Head of caudate nucleus (tissue), 42 donors: ENCODE data around the gene CCSER1.
"Not testable (repeated sequence)": the region's sequence is repeated elsewhere in the genome, so short reads cannot be mapped to it uniquely, and the experiment has no call there.

Experiments
- DNase-seq, 42 donors: peaks; one replicate each; pipeline versions ENCODE4 v3.0.0 to v3.0.0-alpha.2; 2020 to 2021; ENCODE audit warnings: mixed read lengths in 7 of 42
- intact Hi-C: fragments of 100-400 bp; cut with DNase I; formaldehyde crosslinking; loops from one replicate; pipeline ENCODE4 v1.15.0; 2022

The CCSER1 gene

DNA sequence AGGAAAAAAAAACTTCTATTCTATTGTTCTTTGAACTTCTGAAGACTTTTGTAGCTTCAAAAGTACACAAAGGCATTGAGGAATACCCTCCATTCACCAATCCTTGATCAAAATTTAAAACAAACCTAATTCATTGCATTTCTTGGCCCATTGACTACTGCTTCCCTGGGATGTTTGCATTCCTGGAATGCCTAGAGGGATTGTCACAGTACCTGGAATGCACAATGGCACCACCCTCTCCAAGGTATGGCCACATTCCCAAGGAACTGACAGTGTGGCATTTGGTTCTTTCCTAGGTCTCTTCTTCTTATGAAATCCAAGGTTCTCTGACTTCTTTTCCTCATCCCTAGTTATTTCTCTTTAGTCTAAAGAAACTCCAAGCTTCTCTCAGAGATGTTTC is 600.7 kb downstream of the CCSER1 start:
- intact Hi-C loops, result no loop called here

DNA sequence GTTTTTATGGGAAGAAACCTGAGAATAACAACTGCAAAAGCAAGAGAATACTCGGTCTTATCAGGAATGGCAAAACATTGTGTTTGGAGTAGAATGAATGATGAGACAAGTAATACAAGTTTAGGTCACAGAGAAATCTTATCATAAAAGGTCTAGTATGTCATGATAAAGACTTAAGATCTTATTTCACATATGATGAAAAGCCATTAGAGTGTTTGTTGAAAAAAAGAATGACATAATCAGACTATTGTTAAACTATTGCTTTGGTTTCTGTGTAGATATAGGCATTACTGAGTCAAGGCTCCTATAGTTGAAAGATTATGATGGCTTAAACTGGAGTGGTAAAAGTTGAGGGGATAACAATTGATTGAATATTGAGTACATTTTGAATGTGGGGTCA is 603.6 kb downstream of the CCSER1 start:
- intact Hi-C loops, result no loop called here
- no peak for DNase-seq

More for the DNA sequence above, 600.7 kb downstream of the CCSER1 start:
- no peak for DNase-seq

DNA sequence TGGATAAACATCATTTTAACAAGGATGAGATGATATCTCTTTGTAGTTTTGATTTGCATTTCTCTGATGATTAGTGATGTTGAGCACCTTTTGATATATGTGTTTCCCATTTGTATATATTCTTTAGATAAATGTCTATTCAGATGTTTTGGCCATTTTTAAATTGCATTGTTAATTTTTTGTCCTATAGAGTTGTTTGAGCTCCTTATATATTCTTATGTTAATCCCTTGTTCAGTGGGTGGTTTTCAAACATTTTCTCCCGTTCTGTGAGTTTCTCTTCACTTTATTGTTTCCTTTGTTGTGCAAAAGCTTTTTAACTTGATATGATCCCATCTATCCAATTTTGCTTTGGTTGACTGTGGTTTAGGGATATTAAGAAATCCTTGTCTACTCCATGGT is 606.0 kb downstream of the CCSER1 start:
- no peak for DNase-seq
- intact Hi-C loops, result no loop called here

- no peak for DNase-seq
- intact Hi-C loops, result no loop called here
Measured at GRCh38 chr4:90745176-90745575, 618.0 kb downstream of the CCSER1 start.

DNA sequence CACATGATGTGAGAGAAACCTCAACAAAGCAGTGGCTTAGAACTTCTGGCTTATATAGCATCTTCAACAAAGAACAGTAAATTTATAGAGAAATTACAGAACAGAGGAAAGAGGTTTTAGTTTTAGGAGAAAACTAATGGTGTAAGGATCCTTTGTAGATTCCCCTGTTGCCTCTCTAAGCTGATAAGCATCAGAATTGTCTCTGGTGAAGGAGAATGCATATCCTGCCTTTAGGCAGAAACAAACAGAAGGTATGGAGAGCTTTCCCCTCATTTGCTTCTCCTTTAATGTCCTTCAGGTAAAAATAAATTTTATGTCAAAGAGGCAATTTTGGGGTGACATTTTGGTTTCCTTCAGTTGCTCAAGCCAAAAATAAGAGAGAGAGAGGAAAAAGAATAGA is 625.9 kb downstream of the CCSER1 start:
- no peak for DNase-seq
- intact Hi-C loops, result no loop called here

- DNase-seq, result no peak
- intact Hi-C loops, result no loop called here
Measured at GRCh38 chr4:90757534-90758060, 630.4 kb downstream of the CCSER1 start.

- DNase-seq, result no peak
- intact Hi-C loops, result no loop called here
Measured at GRCh38 chr4:90760059-90760458, 632.9 kb downstream of the CCSER1 start.

DNA sequence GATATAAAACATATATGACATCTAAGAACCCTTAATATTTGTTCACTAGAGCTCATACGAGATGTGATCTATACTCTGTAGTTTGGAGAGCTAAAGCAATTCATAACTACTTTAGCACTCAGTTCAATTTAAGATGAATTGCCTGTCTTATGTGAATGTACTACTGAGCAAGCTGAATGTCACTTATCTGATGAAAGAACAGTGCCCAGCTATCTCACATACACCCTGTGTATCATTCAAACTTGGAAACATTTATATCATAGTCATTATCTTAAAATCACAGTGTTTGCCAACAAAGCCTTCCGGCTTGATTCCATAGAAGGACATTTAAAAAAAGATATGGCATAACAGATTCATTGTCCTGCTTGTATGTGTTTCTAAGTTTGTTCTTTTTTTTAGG is 639.6 kb downstream of the CCSER1 start:
- intact Hi-C loops, result no loop called here
- no peak for DNase-seq

GRCh38 chr4:90769251-90769650 is 642.1 kb downstream of the CCSER1 start:
- no peak for DNase-seq
- intact Hi-C loops, result no loop called here

DNA sequence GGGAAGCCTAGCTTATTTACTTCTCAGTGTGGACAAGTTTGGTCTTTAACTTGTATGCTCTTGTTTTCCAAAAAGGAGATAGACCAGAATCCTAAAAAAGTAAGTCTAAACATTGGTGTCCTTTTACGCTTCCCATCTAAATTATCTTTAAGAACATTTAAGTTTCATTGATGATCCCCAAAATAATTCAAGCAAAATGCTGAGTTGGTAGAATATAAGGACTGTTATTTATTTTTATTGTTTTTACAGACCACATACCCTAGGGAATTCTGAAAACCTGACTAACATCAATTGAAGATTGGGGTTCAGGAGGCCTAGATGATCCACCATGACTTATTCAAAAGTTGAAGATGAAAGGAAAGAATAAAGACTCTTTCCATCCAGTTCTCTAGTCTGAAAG is 653.0 kb downstream of the CCSER1 start:
- intact Hi-C loops, result no loop called here

GRCh38 chr4:90786602-90787001 is 659.4 kb downstream of the CCSER1 start:
- DNase-seq, result no peak
- intact Hi-C loops, result no loop called here

More for the DNA sequence above, 653.0 kb downstream of the CCSER1 start:
- DNase-seq, result no peak

- intact Hi-C loops, result no loop called here
- DNase-seq, result no peak
Measured at GRCh38 chr4:90792696-90793095, 665.5 kb downstream of the CCSER1 start.

DNA sequence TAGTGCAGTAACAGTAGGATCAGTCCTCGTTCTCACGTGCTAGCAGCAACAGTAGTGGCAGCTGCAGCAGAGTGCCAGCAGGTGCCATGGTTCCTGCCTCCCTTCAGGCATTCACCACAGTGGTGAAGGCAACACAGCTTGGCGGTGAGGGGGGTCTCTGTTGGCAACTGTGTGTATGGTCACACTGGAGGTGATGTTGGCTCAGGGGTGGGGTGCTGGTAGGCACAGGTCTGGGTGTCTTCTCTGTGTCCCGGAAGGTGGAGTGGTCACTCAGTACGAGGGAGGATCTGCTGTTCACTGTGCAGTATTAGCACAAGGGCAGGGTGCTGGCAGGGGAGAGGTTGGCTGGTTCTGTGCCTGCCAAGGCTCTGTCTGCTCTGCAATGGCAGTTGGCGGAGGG is 671.8 kb downstream of the CCSER1 start:
- intact Hi-C loops, result no loop called here

DNA sequence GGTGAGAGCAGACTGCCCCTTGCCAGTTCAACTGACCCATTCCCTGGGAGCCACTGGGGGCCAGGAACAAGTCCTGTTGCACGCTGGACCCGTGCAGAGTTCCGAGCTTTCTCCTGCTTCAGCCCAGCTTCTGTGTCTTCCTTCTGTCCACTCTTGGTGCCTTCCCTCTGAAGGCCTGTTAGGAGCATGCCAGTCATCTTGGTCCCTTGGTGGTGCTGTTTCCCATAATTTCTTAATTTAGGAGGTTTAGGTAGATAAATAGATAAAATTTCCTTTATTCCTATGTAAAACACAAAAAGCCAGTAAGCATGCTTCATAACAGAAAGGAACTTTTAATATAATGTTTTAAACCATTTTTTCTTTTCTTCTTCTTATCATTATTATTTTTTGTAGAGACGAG is 672.7 kb downstream of the CCSER1 start:
- DNase-seq, result no peak
- intact Hi-C loops, result no loop called here

More for the DNA sequence above, 671.8 kb downstream of the CCSER1 start:
- DNase-seq, result no peak

DNA sequence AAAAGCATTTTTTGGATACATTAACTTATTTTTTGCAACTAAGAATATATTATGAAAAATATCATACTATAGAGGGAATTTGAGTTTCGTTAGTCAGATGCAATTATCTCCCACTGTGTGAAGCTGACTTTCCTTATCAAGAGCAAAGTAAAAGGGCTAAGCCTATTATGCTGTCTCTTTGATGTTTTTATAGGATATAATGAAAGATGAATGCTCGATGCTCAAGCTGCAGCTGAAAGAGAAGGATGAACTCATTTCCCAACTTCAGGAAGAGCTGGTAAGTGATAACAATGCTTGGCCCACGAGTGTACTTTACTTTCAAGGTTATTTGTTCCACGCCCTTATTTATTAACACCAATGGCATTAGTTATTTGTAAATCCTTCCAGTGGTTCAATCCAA is 688.4 kb downstream of the CCSER1 start:
- intact Hi-C loops, result no loop called here
- DNase-seq, result no peak

DNA sequence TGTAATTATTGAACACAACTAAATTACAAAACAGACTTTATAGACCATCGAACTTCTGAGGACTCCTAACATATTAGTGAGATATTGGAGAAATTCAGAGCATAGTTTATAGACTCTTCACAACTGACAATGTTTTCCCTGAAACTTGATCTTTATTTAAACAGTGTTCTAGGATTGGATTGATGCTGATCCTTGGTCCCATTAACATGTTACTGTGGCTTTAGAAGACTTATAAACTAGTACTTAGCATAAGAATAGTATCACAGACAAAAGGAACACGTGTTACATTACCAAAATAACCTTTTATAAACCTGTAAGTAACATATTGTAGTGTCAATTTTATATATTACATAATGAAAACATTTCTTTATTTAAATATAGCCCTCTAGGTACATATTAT is 689.6 kb downstream of the CCSER1 start:
- DNase-seq, result no peak
- intact Hi-C loops, result no loop called here

DNA sequence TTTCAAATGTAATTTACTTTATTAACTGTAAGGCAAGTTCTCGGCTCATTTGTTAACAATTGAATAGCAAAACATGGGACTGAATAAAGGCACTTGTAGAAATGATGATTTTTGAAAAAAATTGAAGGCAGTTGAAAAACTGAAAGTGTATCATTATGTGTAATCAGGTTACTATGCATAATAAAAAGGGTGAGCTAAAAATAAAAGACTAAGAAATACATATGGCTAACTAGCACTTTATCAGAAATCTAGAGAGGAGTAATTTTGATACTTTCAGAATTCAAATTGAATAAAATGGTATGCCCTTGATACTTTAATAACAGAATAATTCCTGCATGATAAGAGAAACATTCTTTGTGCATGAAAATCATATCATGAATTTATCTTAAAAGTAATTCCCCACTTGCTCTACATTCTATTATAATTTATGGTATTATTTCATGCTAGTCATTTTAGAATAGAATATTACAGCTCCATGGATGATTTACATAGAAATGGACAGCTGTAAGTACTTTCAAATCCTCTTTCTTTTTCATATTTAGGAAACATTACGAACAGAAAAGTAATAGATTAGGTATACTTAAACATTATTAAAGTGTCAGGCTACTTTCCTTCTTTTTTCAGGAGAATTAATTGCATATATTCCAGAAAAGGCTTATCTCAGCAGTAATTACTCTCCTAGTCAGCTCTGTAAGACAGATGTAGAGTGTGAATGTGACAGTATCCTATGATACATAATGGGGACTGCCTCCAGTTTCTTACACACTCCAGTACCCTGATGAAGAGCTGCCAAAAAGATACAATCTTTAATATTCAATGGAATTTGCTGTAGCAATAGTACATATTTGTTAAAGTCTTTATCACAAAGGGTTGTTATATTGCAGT is 697.3 kb downstream of the CCSER1 start:
- no peak for DNase-seq
- intact Hi-C loops, result no loop called here

DNA sequence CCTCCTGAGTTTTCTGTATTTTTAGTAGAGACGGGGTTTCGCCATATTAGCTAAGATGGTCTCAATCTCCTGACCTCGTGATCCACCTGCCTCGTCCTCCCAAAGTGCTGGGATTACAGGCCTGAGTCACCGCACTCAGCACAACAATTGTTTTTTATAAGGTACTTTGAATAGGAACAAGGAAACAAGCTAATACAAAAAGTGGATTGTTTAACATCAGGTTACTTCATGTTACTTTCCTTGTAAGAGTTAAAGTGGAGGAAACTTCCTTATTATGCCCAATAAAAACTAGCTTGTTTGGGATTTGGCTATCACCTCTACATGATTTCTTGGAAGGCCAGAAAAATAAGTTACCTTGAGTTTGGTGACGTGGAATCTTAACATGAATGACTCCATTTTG is 698.7 kb downstream of the CCSER1 start:
- intact Hi-C loops, result no loop called here
- DNase-seq, result no peak

- intact Hi-C loops, result no loop called here
- no peak for DNase-seq
Measured at GRCh38 chr4:90833706-90834105, 706.5 kb downstream of the CCSER1 start.

GRCh38 chr4:90837241-90837640 is 710.0 kb downstream of the CCSER1 start:
- DNase-seq, result no peak
- intact Hi-C loops, result no loop called here

GRCh38 chr4:90838859-90839258 is 711.7 kb downstream of the CCSER1 start:
- DNase-seq, result peak in 1 of 42 donors; percentile 50
- intact Hi-C loops, result not testable (repeated sequence)
